ENCODE measurements around the gene AVEN.
"Not testable (repeated sequence)": the region's sequence is repeated elsewhere in the genome, so short reads cannot be mapped to it uniquely, and the experiment has no call there.

Gene AVEN

DNA sequence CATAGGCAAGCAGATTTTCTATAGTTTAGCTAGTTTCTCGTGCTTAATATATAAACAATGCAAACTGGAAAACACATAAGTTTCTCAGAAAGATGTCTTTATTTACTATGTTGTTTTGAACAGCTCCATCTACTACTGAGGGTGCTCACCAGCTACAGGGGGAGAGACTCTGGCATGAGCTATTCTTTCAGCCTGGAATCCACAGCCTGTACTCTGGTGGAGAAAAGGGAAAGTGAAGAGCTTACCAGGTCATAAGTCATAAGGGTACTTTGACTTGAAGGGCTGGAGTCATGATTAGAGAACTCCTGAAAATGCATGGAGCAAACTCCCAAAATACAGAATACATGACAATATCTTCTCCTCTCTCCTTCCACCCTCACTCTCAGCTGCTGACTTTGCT is 4.4 kb upstream of the AVEN start:
- DNase-seq (ENCODE audit: low read depth in 1 of 2, low spot score in 1 of 2): no peak

DNA sequence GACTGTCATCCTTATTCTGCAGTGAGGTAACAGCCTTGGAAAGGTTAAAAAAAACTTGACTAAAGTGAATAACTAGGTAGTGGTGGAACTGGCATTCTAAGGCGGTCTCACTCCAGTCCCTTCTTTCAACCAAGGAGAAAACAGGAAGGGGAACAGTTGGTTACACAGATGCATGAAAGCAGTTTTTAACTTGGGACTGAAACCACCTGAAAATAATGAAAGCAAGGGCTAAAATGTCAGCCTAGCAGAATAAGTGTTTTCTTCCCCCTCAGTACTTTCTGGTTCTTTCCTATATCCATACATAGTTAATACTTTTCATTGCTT is 748 bp upstream of the AVEN start:
- DNase-seq (ENCODE audit: low read depth in 1 of 2, low spot score in 1 of 2): no peak

DNA sequence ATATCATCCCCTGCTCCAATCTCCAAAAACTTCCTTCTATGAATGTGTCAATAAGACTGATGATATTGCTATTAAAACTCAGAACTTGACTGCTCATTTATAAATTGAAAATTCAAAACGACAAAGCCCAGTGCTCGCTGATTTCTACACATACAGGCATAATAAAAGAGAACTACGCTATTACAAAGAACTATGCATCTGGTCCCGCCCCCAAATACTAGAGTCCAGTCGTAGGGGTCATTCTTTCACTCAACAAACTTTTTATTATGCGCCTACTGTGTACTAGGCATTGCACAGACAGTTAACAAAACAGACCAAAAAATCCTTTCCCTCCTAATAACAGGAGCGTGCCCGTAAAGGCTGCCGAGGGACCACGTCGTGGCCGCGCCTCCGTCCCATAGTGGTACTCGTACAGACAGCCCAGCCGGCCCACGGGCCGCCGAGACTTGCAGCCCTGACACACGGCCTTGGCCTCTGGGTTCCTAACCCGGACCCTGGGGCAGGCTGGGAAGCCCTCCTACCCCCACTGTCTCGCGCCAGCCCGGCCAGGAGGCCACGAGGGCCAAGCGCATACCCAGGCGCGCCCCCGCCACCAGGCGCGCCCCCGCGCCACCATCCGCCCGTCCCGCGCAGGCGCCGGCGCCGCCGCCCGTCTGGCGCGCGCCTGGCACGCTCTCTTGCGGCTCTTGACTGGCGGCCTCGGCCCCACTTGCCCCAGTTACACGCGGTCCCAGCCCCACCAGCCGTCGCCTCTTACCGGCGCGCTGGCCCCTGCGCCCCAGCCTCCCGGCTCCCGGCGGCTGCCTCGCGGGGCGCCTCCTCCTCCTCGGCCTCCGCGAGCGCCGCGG is 757 bp downstream of the AVEN start:
- peak; percentile 57 for DNase-seq (ENCODE audit: low read depth in 1 of 2, low spot score in 1 of 2)

DNA sequence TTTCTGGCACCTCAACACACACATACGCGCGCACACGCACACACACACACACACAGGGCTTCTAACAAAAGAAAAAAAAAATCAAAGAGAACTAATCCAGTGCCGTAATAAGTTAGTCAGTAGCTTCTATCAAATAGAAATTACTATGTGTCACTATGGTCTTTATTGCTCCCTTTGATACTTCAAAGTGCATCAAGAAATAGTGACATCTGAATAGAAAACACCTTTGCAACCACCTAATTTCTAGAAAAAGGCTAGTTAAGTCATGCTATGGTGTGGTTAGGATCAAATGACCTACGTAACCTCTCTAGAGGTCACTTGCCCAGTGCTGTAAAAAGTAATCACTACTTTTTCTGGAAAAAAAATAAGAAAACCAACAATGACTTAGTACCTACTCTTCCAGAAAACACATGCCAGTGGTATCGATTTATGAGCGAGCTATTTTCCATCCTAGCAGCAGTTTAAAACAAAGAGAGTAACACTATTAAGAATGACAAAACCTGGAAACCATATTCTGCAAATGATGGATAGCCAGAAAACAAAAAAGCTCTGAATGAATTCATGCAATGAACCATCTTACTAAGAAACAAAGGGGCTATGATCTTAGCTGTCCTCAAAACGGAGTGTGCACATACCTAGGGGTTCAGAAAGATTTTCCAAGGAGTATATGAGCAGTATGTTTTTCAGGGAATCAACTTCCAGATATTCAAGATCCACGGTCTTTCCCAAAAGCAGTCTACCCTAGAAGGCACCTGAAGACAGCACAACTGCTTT is 6.8 kb downstream of the AVEN start:
- DNase-seq (ENCODE audit: low read depth in 1 of 2, low spot score in 1 of 2): no peak

DNA sequence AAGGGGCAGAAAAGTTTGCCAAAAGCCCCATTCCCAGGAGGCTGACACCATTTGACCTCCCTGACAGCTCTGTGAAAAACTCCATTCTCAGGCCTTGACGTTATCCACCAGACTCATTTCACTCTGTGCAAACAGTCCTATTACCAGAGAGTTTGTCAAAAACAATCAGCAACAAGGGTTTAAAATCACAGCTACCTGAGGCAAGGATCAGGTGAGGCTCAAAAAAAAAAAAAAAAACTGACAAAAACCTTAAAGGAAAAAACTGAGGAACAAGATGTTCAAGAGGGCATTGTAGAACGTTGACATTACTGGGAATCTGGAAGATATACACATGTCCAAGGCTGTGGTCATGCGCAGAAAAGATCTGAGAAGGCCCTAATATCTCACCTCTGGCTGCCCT is 11.4 kb downstream of the AVEN start:
- DNase-seq (ENCODE audit: low read depth in 1 of 2, low spot score in 1 of 2): no peak

DNA sequence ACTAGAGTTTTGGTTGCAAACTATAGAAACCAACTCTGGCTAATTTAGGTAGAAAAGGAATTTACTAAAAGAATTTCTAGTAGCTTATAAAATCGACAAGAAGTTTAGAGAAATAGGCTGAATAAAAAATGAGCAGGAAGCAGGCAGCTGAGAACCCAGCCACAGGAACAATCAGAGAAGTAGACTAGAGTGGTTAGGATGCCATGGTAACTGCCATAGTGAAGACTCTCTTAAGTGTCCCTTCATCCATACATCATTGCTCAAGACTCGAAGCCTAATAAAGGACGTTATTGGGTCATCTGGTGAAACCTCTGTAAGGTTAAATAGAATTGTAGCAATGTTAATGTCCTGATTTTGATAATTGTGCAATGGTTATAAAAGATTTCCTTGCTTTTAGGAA is 13.8 kb downstream of the AVEN start:
- DNase-seq (ENCODE audit: low read depth in 1 of 2, low spot score in 1 of 2): no peak

DNA sequence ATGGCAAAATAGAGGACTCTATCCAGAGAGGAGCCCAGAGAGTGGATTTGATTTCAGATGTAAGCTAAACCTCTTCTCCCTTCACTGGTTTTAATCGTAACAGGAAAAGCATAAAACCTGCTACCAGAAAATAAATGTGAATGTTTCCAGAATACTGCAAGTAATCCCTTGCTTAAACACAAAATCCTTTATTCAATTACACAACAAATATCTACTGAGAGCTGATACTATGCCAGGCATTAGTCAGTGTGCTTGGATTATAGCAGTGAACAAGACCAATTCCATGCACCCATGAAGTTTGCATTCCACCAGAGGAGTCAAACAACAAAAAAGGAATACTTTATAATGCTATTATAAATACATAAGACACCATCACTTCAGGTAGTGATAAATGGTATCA is 15.1 kb downstream of the AVEN start:
- no peak for DNase-seq (ENCODE audit: low read depth in 1 of 2, low spot score in 1 of 2)

DNA sequence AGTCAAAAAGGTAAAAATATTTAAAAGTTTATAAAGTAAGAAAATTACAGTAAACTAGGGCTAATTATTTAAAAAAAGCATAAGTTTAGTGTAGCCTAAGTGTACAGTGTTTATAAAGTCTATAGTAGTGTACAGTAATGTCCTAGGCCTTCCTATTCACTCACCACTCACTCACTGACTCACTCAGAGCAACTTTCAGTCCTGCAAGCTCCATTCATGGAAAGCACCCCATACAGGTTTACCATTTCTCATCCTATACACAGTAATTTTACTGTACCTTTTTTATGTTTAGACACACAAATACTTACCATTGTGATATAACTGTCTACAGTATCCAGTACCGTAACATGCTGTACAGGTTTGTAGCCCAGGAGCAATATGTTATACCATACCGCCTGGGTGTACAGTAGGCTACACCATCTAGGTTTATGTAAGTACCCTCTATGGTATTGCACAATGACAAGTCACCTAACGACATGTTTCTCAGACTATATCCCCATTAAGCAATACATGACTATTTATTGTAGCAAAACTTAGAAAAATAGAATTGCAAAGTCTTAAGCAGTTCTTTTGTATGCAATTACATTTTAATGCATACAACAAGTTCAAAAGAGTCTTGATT is 19.5 kb downstream of the AVEN start:
- no peak for DNase-seq (ENCODE audit: low read depth in 1 of 2, low spot score in 1 of 2)

DNA sequence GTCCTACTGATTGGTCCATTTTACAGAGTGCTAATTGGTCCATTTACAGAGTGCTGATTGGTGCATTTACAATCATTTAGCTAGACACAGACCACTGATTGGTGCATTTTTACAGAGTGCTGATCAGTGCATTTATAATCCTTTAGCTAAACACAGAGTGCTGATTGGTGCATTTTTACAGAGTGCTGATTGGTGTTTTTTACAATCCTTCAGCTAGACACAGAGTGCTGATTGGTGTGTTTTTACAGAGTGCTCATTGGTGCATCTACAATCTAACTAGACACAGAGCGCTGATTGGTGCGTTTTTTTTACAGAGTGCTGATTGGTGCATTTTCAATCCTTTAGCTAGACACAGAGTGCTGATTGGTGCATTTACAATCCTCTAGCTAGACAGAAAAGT is 20.3 kb downstream of the AVEN start:
- not testable (repeated sequence) for DNase-seq (ENCODE audit: low read depth in 1 of 2, low spot score in 1 of 2)

DNA sequence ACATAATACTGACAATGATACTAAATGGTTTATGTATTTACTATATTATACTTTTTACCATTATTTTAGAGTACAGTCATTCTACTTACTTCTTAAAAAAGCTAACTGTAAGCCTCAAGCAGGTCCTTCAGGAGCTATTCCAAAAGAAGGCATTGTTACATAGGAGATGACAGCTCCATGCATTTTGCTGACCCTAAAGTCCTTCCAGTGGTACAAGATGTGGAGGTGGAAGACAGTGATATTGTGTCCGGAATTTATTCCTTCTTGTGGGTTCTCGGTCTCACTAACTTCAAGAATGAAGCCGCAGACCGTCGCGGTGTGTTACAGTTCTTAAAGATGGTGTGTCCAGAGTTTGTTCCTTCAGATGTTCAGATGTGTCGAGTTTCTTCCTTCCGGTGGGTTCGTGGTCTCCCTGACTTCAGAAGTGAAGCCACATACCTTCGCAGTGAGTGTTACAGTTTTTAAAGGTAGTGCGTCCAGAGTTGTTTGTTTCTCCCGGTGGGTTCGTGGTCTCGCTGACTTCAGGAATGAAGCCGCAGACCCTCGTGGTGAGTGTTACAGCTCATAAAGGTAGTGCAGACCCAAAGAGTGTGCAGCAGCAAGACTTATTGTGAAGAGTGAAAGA is 20.9 kb downstream of the AVEN start:
- DNase-seq (ENCODE audit: low read depth in 1 of 2, low spot score in 1 of 2): no peak

DNA sequence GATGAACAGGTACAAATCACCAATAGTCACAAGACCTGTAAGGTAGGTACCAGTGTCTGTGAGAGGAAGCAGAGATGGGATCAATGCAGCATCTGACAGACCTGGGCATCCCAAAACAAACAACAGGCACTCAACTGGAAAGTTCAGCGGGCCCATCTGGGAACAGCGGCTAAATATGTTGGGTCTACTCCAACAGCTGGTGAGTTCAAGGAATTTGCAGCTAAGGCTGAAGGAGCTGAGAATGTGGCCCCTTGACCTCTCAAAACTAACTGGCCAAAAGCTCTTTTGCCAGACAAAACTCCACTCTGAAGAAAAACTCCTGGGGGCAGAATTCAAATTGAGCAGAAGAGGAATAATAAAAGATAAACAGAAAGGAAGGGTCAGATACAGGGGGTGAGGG is 24.4 kb downstream of the AVEN start:
- no peak for DNase-seq (ENCODE audit: low read depth in 1 of 2, low spot score in 1 of 2)

DNA sequence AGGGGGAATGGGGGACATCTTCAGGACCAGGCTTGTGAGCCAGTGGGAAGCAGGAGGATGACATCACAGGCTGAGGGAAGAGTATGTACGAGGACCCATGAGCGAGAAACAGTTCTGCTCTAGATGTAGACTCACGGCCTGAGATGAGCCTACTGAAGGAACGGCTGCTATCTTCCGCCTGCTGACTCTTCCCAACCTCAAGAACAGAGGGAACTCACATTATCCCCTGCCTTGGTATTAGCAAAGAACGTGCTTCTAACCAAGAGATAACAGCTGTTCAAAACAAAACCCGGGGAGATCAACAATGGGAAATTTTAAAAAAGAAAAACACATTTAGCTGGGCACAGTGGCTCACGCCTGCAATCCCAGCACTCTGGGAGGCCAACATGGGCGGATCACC is 25.3 kb downstream of the AVEN start:
- DNase-seq (ENCODE audit: low read depth in 1 of 2, low spot score in 1 of 2): no peak

DNA sequence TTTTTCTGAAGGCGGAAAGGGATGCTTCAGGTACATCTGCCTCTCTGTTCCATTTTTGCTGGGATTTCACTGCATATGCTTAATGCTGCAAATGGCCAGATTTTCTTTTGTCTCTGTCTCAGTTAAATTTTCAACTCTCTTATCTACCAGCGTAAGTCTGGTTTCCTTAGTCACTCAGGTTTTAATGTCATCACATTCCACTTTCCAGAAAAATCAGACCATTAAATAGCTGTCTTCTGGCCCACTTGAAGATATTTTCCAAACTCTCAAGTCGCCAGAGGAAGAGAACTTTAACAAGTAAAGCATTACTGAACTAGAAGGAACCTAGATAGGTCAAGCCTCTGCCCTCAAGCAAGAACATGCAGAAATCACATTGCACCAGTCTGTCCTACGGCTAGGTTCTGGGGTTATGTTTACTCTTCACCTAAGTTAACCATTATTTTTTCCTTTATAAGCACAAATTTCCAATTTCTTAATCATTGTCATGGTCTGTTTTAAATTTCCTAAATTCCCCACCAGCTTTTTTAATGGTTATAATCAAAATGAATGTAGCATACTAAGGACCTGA is 26.5 kb downstream of the AVEN start:
- DNase-seq (ENCODE audit: low read depth in 1 of 2, low spot score in 1 of 2): no peak

DNA sequence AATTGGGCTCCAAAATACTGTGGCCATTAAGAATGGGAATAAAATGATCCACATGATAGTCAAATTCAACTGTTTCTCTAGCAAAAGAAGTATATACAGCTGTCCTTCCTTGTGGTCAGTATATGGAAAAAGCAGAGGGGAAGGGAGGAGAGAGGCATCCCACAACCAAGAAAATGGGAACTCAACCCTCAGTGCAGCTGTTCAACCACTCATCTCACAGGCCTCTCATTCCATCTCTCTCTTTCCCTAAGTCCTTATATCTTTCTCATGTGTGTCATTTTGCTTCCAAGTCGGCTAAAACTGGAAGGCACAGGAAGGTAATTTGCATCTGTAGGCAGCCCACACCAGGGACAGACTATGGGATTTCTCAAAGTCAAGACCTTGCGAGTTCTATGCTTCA is 27.5 kb downstream of the AVEN start:
- no peak for DNase-seq (ENCODE audit: low read depth in 1 of 2, low spot score in 1 of 2)

DNA sequence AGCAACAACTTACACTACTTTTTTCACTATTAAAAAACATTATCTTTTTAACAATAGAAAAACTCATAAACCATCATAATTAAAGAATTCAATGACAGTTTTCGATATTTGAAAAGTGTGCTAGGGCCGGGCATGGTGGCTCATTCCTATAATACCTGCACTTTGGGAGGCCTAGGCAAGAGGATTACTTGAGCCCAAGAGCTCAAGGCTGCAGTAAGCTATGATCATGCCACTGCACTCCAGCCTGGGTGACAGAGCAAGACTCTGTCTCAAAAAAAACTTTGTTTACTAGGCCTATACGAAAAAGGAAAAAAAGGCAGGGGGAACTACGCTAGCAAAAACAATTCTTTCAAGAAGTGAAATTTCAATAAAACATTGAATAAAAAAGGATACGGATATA is 28.1 kb downstream of the AVEN start:
- DNase-seq (ENCODE audit: low read depth in 1 of 2, low spot score in 1 of 2): no peak

DNA sequence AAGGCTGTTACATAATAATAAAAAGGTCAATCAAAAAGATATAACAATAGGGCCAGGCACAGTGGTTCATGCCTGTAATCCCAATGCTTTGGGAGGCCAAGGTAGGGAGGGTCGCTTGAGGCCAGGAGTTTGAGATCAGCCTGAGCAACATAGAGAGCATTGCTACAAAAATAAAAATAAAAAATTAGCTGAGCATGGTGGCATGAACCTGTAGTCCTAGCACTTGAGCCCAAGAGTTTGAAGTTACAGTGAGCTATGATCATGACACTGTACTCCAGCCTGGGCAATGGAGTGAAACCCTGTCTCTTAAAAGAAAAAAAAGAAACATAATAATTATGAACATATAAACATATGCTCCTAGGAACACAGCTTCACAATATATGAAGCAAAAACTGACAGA is 29.3 kb downstream of the AVEN start:
- DNase-seq (ENCODE audit: low read depth in 1 of 2, low spot score in 1 of 2): no peak

DNA sequence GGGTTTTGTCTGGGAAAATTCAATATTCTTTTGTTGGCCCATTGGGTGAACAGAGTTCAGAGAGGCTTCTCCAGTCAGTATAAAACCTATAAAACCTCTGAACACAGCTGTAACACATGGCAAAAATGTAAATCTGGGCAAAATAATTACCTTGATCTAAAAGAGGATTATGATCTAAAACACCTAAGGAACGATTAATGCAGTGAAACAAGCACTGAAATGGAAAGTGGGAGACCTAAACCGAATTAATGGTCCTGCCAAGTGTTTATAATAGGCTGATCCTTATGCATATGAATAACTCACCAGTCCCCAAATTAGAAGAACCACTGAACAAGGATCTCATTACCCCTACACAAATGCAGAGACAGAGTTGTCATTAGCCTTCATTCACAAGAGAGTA is 32.6 kb downstream of the AVEN start:
- no peak for DNase-seq (ENCODE audit: low read depth in 1 of 2, low spot score in 1 of 2)

DNA sequence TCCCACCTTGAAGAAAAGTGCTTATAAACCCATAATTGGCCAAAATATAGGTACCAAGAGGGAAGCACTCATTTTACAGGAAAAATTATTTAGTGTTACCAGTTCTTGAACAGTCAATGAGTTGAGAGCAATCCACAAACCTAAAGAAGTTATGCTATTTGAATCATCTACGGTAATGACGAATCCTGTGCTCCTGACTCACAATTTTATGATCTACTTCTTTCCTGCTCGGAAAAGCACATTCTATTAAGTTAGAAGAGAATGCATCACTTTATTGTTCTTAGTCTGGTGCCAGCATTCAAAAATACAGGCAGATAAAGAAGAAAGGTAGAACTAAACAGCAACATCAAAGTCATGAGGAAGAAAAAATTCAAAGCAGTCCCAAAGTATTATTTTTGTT is 37.5 kb downstream of the AVEN start:
- DNase-seq (ENCODE audit: low read depth in 1 of 2, low spot score in 1 of 2): no peak

DNA sequence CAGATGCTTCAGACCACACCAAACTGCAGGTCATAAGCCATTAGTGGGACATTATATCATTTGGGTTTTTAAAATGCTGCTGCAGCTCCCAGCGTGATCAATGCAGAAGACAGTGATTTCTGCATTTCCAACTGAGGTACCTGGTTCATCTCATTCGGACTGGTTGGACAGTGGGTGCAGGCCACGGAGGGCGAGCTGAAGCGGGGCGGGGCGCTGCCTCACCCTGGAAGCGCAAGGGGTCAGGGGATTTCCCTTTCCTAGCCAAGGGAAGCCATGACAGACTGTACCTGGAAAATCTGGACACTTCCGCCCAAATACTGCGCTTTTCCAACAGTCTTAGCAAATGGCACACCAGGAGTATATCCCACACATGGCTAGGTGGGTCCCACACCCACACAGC is 43.3 kb downstream of the AVEN start:
- DNase-seq (ENCODE audit: low read depth in 1 of 2, low spot score in 1 of 2): not testable (repeated sequence)

DNA sequence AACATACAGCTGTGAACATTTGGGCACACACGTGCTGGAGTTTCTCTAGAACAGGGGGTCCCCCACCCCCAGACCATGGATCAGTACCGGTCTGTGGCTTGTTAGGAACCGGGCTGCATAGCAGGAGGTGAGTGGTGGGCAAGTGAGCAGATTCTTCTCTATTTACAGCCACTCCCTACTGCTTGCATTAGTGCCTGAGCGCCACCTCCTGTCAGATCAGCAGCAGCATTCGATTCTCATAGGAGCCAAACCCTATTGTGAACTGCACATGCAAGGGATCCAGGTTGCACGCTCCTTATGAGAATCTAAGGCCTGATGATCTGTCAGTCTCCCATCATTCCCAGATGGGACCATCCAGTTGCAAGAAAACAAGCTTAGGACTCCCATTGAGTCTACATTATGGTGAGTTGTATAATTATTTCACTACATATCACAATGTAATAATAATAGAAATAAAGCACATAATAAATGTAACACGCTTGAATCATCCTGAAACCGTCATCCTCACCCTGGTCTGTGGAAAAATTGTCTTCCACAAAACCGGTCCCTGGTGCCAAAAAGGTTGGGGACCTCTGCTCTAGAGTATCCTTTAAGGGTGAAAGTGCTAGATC is 44.9 kb downstream of the AVEN start:
- no peak for DNase-seq (ENCODE audit: low read depth in 1 of 2, low spot score in 1 of 2)

DNA sequence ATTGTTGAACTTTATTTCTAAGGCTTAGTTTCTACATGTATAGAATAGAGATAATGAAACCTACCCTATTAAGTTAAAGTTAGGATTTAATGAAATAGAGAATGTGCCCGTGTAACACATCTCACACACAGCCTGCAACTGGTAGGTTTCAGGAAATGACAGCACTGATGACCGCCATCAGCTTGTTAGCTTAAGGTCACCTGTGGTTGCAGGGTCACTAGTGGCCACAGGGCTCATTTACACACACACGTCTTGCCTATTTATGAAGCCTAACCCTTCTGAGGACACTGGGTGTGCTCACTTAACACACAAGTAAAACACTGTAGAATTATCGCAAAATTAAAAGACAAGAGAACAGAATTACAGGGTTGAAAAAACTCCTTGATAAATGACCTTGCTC is 50.6 kb downstream of the AVEN start:
- no peak for DNase-seq (ENCODE audit: low read depth in 1 of 2, low spot score in 1 of 2)
